ENCODE results near the gene CLEC2D. TPM values are rescaled to one million over a fixed set of nuclear protein-coding genes. Genes with fewer than 3 reads are reported as not detected.
"Not testable (repeated sequence)": the region's sequence is repeated elsewhere in the genome, so short reads cannot be mapped to it uniquely, and the experiment has no call there.

The CLEC2D gene
- total RNA-seq, 1 donor from 2014 or later = 18.7 TPM

- H3K36me3 Mint-ChIP-seq = no peaks in the 10 kb centered on the region
- no peaks in the 10 kb centered on the region for H3K4me1 Mint-ChIP-seq
- no peak for DNase-seq (ENCODE audit: low spot score)
These were observed 63.5 kb downstream of the CLEC2D start, which contains the start of gene CLECL1 for GRCh38 chr12:9732921-9733461. CLECL1 (minus strand) TSS chr12:9733097.

GRCh38 chr12:9735601-9736000 is 66.1 kb downstream of the CLEC2D start:
- H3K4me1 Mint-ChIP-seq = no peaks in the 10 kb centered on the region
- H3K9me3 Mint-ChIP-seq = peaks cover 2% of the 10 kb centered on the region
- Histone ChIP-seq H3K4me2 (no peak overlapping the region), H4K20me1 (ENCODE audit: low read depth) (no peaks in the 10 kb centered on the region), H3F3A (ENCODE audit: low read depth) (no peaks in the 10 kb centered on the region), H3K79me2 (ENCODE audit: low read depth) (no peaks in the 10 kb centered on the region), H3K9me3 (ENCODE audit: low read depth) (no peaks in the 10 kb centered on the region), H3K4me1 (no peaks in the 10 kb centered on the region), H2AFZ (replicated peaks) (no peak overlapping the region), H3K9ac (no peak overlapping the region), H3K27me3 (no peaks in the 10 kb centered on the region), H3K36me3 (no peaks in the 10 kb centered on the region), H3K27ac (no peak overlapping the region), H3K4me3 (no peak overlapping the region)
- DNase-seq (ENCODE audit: low spot score) = no peak
- no peak overlapping the region for H3K4me3 Mint-ChIP-seq
- TF ChIP-seq EZH2 (IDR thresholded peaks at IDR 0.05) (no peak), CTCF (IDR thresholded peaks at IDR 0.05) (no peak), EZH2phosphoT487 (IDR thresholded peaks at IDR 0.05) (no peak)
- no peaks in the 10 kb centered on the region for H3K36me3 Mint-ChIP-seq
- H3K27ac Mint-ChIP-seq = no peak overlapping the region
- peaks cover 4% of the 10 kb centered on the region for H3K27me3 Mint-ChIP-seq (ENCODE audit: insufficient read depth, low read depth)

More at GRCh38 chr12:9732921-9733461, 63.5 kb downstream of the CLEC2D start, which contains the start of gene CLECL1:
- no peaks in the 10 kb centered on the region for H3K9me3 ChIP-seq (ENCODE audit: low read depth)
- no peak within 1 kb of the TSS for H2AFZ ChIP-seq (replicated peaks)
- no peak within 1 kb of the TSS for H3K27ac ChIP-seq
- no peaks in the 10 kb centered on the region for H4K20me1 ChIP-seq (ENCODE audit: low read depth)
- no peak within 1 kb of the TSS for H3K9ac ChIP-seq
- no peaks in the 10 kb centered on the region for H3K4me1 ChIP-seq
- no peaks in the 10 kb centered on the region for H3K36me3 ChIP-seq
- TF ChIP-seq EZH2 (IDR thresholded peaks at IDR 0.05) (no peak), CTCF (IDR thresholded peaks at IDR 0.05) (no peak), EZH2phosphoT487 (IDR thresholded peaks at IDR 0.05) (no peak)
- no peaks in the 10 kb centered on the region for H3K79me2 ChIP-seq (ENCODE audit: low read depth)
- no peaks in the 10 kb centered on the region for H3F3A ChIP-seq (ENCODE audit: low read depth)
- no peak within 1 kb of the TSS for H3K4me3 Mint-ChIP-seq
- no peak within 1 kb of the TSS for H3K27ac Mint-ChIP-seq
- no peaks in the 10 kb centered on the region for H3K27me3 ChIP-seq
- H3K9me3 Mint-ChIP-seq = no peaks in the 10 kb centered on the region
- H3K4me3 ChIP-seq = no peak within 1 kb of the TSS
- no peak within 1 kb of the TSS for H3K4me2 ChIP-seq
- H3K27me3 Mint-ChIP-seq (ENCODE audit: insufficient read depth, low read depth) = no peaks in the 10 kb centered on the region

GRCh38 chr12:9736936-9737705 is 67.6 kb downstream of the CLEC2D start:
- H3K9ac ChIP-seq = no peak overlapping the region
- H3F3A ChIP-seq (ENCODE audit: low read depth) = no peaks in the 10 kb centered on the region
- H3K4me2 ChIP-seq = no peak overlapping the region
- H3K4me1 Mint-ChIP-seq = no peaks in the 10 kb centered on the region
- no peaks in the 10 kb centered on the region for H3K4me1 ChIP-seq
- H3K27ac ChIP-seq = no peak overlapping the region
- no peak overlapping the region for H3K27ac Mint-ChIP-seq
- H2AFZ ChIP-seq (replicated peaks) = no peak overlapping the region
- no peaks in the 10 kb centered on the region for H4K20me1 ChIP-seq (ENCODE audit: low read depth)
- no peak for DNase-seq (ENCODE audit: low spot score)
- no peaks in the 10 kb centered on the region for H3K27me3 ChIP-seq
- H3K36me3 ChIP-seq = no peaks in the 10 kb centered on the region
- H3K79me2 ChIP-seq (ENCODE audit: low read depth) = no peaks in the 10 kb centered on the region
- H3K9me3 ChIP-seq (ENCODE audit: low read depth) = no peaks in the 10 kb centered on the region
- H3K36me3 Mint-ChIP-seq = no peaks in the 10 kb centered on the region
- H3K4me3 ChIP-seq = no peak overlapping the region
- no peak overlapping the region for H3K4me3 Mint-ChIP-seq
- H3K9me3 Mint-ChIP-seq = peaks cover 2% of the 10 kb centered on the region
- H3K27me3 Mint-ChIP-seq (ENCODE audit: insufficient read depth, low read depth) = peaks cover 4% of the 10 kb centered on the region
- no peak for TF ChIP-seq EZH2 (IDR thresholded peaks at IDR 0.05)
- TF ChIP-seq EZH2phosphoT487 (IDR thresholded peaks at IDR 0.05) = no peak
- TF ChIP-seq CTCF (IDR thresholded peaks at IDR 0.05) = no peak

- not testable (repeated sequence) for H3F3A ChIP-seq (ENCODE audit: low read depth); H3K4me2 ChIP-seq; H3K27ac ChIP-seq; H3K9ac ChIP-seq; H3K36me3 Mint-ChIP-seq; DNase-seq (ENCODE audit: low spot score); H3K4me3 ChIP-seq; H3K9me3 Mint-ChIP-seq; H3K79me2 ChIP-seq (ENCODE audit: low read depth); H3K27me3 Mint-ChIP-seq (ENCODE audit: insufficient read depth, low read depth); H3K36me3 ChIP-seq; H3K27ac Mint-ChIP-seq; H3K27me3 ChIP-seq; H3K9me3 ChIP-seq (ENCODE audit: low read depth); H3K4me3 Mint-ChIP-seq; H3K4me1 Mint-ChIP-seq; H3K4me1 ChIP-seq; H2AFZ ChIP-seq (replicated peaks); H4K20me1 ChIP-seq (ENCODE audit: low read depth)
These were observed 69.4 kb downstream of the CLEC2D start for GRCh38 chr12:9738905-9739304.

GRCh38 chr12:9739404-9740105 is 70.0 kb downstream of the CLEC2D start:
- not testable (repeated sequence) for H3K27ac ChIP-seq; H3K27me3 ChIP-seq; H3K4me3 Mint-ChIP-seq; H3K9me3 ChIP-seq (ENCODE audit: low read depth); H3K27ac Mint-ChIP-seq; H3K79me2 ChIP-seq (ENCODE audit: low read depth); H2AFZ ChIP-seq (replicated peaks); H3K4me3 ChIP-seq; H3K36me3 Mint-ChIP-seq; H3K9me3 Mint-ChIP-seq; H3F3A ChIP-seq (ENCODE audit: low read depth); DNase-seq (ENCODE audit: low spot score); H3K4me2 ChIP-seq; H3K4me1 ChIP-seq; H3K27me3 Mint-ChIP-seq (ENCODE audit: insufficient read depth, low read depth); H3K4me1 Mint-ChIP-seq; H4K20me1 ChIP-seq (ENCODE audit: low read depth); H3K36me3 ChIP-seq; H3K9ac ChIP-seq

All from neural progenitor cell (in vitro differentiated cells).